ENCODE data around the gene MYOG. TPM values are rescaled to one million over a fixed set of nuclear protein-coding genes. Genes with fewer than 3 reads are reported as not detected.

The MYOG gene
- total and polyA plus RNA-seq, 2 donors (not counting 1 experiment from before 2014, with no cell fraction given), result not detected

DNA sequence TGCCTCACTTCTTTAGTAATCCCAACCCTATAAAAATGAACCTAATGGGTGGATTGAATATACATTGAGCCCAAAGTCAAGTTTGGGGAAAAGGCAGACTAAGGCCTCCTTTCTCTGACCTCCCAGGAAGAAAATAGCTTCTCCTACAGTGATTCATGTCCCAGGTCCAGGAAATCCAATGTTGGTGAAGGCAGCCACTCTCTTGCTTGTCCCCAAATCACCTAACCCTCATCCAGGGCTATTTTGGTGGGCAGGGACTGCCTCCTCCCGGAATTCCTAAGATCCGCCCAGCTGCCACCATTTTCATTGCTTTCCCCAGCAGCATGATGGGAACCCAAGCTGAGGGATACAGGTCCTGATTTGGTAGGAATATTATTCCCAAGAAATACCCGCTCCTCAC lies 8.4 kb downstream of the MYOG start:
- Histone ChIP-seq H3K27me3 (replicated peaks in 1 of 4; ENCODE audit: control extremely low read depth in 1 of 4, control insufficient read depth in 3 of 4, insufficient read depth in 4 of 4, low read length in 3 of 4) (peaks cover 0 to 41% (median 10%) of the 10 kb centered on the region in 4 experiments), H3K79me2 (ENCODE audit: control insufficient read depth, insufficient read depth, low read length) (no peaks in the 10 kb centered on the region), H4K20me1 (ENCODE audit: control insufficient read depth, insufficient read depth, low read length, poor library complexity, severe bottlenecking) (no peaks in the 10 kb centered on the region), H3K9ac (ENCODE audit: low read length) (no peak overlapping the region), H3K4me3 (ENCODE audit: control extremely low read depth in 1 of 5, extremely low read depth in 1 of 5, insufficient read depth in 1 of 5, low read depth in 2 of 5, low read length in 4 of 5) (no peak overlapping the region), H3K36me3 (replicated peaks in 1 of 2; ENCODE audit: control extremely low read depth in 1 of 2, control insufficient read depth in 1 of 2, extremely low read depth in 1 of 2, insufficient read depth in 2 of 2, low read length in 1 of 2) (no peaks in the 10 kb centered on the region), H3K4me1 (ENCODE audit: control insufficient read depth in 2 of 2, insufficient read depth in 2 of 2, low read length in 2 of 2) (peaks cover 12% of the 10 kb centered on the region in 2 donors), H3K9me3 (ENCODE audit: control extremely low read depth in 1 of 3, control insufficient read depth in 2 of 3, insufficient read depth in 1 of 3, low read length in 2 of 3) (peaks cover 0 to 3% (median 0%) of the 10 kb centered on the region in 3 donors), H3K4me2 (replicated peaks; ENCODE audit: low read depth, low read length, poor library complexity, severe bottlenecking) (no peak overlapping the region), H3K27ac (ENCODE audit: low read length in 2 of 2) (no peak overlapping the region), H2AFZ (ENCODE audit: insufficient read depth, low read depth, low read length, poor library complexity, severe bottlenecking) (no peak overlapping the region)
- Mint-ChIP-seq H3K4me3 (no peak overlapping the region), H3K27ac (no peak overlapping the region), H3K4me1 (peaks cover 8% of the 10 kb centered on the region), H3K9me3 (ENCODE audit: insufficient read depth) (no peaks in the 10 kb centered on the region), H3K27me3 (peaks cover 65% of the 10 kb centered on the region)
- no CpG with 5 or more reads among the region's 3 CpGs for WGBS (ENCODE audit: insufficient coverage)
- CTCF ChIA-PET, result interaction anchor here (0.6 to 1.4 kb wide), 2 partner anchors 138 to 1669 kb away, joined by 3 read pairs; no protein-coding TSS in a partner anchor
- no peak for ATAC-seq (ENCODE audit: low read depth)
- TF ChIP-seq, protein P1, sequence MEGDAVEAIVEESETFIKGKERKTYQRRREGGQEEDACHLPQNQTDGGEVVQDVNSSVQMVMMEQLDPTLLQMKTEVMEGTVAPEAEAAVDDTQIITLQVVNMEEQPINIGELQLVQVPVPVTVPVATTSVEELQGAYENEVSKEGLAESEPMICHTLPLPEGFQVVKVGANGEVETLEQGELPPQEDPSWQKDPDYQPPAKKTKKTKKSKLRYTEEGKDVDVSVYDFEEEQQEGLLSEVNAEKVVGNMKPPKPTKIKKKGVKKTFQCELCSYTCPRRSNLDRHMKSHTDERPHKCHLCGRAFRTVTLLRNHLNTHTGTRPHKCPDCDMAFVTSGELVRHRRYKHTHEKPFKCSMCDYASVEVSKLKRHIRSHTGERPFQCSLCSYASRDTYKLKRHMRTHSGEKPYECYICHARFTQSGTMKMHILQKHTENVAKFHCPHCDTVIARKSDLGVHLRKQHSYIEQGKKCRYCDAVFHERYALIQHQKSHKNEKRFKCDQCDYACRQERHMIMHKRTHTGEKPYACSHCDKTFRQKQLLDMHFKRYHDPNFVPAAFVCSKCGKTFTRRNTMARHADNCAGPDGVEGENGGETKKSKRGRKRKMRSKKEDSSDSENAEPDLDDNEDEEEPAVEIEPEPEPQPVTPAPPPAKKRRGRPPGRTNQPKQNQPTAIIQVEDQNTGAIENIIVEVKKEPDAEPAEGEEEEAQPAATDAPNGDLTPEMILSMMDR (IDR thresholded peaks at IDR 0.05), result no peak
- no peak for TF ChIP-seq EZH2 (IDR thresholded peaks at IDR 0.05; ENCODE audit: borderline replicate concordance, insufficient read depth, low read depth, low read length, poor library complexity, severe bottlenecking)
- POLR2A ChIA-PET, result interaction anchor here (0.5 kb wide), 1 partner anchor 465 kb away, joined by 14 read pairs; no protein-coding TSS in a partner anchor
- no peak for DNase-seq
- intact Hi-C loops (cut with micrococcal nuclease), result no loop called here

DNA sequence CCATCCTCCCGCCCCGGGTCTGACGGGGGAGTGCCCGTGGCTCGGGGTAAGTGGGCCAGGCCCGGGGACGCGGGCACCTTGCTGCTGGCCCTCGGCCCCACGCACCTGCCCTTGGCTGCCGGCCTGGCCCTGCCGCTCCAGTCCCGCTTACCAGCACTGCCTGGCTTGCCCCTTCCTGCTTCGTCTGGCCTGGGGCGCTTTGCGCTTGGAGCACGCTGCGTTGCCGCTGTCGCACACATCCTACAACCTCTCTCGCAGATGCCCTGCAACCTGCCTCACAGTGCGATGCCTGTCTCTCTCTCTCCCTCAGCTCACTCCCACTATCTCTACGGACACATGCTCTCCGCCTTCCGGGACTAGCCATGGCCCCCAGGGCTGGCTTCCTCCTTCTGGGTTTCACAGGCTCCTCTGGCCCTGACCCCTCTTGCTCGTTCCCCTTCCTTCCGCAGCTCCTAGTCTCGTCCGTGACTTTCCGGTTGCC lies 9.7 kb downstream of the MYOG start:
- H3K4me1 ChIP-seq (ENCODE audit: control insufficient read depth in 2 of 2, insufficient read depth in 2 of 2, low read length in 2 of 2), result peaks cover 12% of the 10 kb centered on the region in 2 donors
- H3K27ac ChIP-seq (ENCODE audit: low read length in 2 of 2), result no peak overlapping the region
- Mint-ChIP-seq H3K4me3 (peak overlapping the region; percentile 71), H3K27me3 (peaks cover 60% of the 10 kb centered on the region), H3K9me3 (ENCODE audit: insufficient read depth) (no peaks in the 10 kb centered on the region), H3K4me1 (peaks cover 8% of the 10 kb centered on the region), H3K27ac (no peak overlapping the region)
- no peaks in the 10 kb centered on the region for H3K36me3 ChIP-seq (replicated peaks in 1 of 2; ENCODE audit: control extremely low read depth in 1 of 2, control insufficient read depth in 1 of 2, extremely low read depth in 1 of 2, insufficient read depth in 2 of 2, low read length in 1 of 2)
- CTCF ChIA-PET, result no interaction called here
- H4K20me1 ChIP-seq (ENCODE audit: control insufficient read depth, insufficient read depth, low read length, poor library complexity, severe bottlenecking), result no peaks in the 10 kb centered on the region
- POLR2A ChIA-PET, result no interaction called here
- peak overlapping the region; percentile 7 for H3K9ac ChIP-seq (ENCODE audit: low read length)
- peaks cover 0 to 3% (median 0%) of the 10 kb centered on the region in 3 donors for H3K9me3 ChIP-seq (ENCODE audit: control extremely low read depth in 1 of 3, control insufficient read depth in 2 of 3, insufficient read depth in 1 of 3, low read length in 2 of 3)
- H3K4me2 ChIP-seq (replicated peaks; ENCODE audit: low read depth, low read length, poor library complexity, severe bottlenecking), result peak overlapping the region; percentile 67
- H3K4me3 ChIP-seq (ENCODE audit: control extremely low read depth in 1 of 5, extremely low read depth in 1 of 5, insufficient read depth in 1 of 5, low read depth in 2 of 5, low read length in 4 of 5), result peak overlapping the region in 2 of 5 experiments; percentile 18 to 39
- H3K79me2 ChIP-seq (ENCODE audit: control insufficient read depth, insufficient read depth, low read length), result no peaks in the 10 kb centered on the region
- H3K27me3 ChIP-seq (replicated peaks in 1 of 4; ENCODE audit: control extremely low read depth in 1 of 4, control insufficient read depth in 3 of 4, insufficient read depth in 4 of 4, low read length in 3 of 4), result peaks cover 0 to 41% (median 10%) of the 10 kb centered on the region in 4 experiments
- DNase-seq, result no peak
- TF ChIP-seq, protein P1 (IDR thresholded peaks at IDR 0.05), result no peak
- no peak for TF ChIP-seq EZH2 (IDR thresholded peaks at IDR 0.05; ENCODE audit: borderline replicate concordance, insufficient read depth, low read depth, low read length, poor library complexity, severe bottlenecking)
- 5% methylated on average over 25 of the region's 30 CpGs for WGBS (ENCODE audit: insufficient coverage)
- H2AFZ ChIP-seq (ENCODE audit: insufficient read depth, low read depth, low read length, poor library complexity, severe bottlenecking), result peak overlapping the region; percentile 38
- intact Hi-C loops (cut with micrococcal nuclease), result no loop called here
- ATAC-seq (ENCODE audit: low read depth), result no peak
